VCaP (cell line): ENCODE measurements around the gene SULT1C4.

ENCODE experiments used
- H3K27ac ChIP-seq: fragments of 450-650 bp; 2 replicates; pipeline ENCODE4 v1.5.1; 2017
- TF ChIP-seq, protein P1 (sequence below): fragments of 450-650 bp; conservative IDR thresholded peaks from 2 replicates; pipeline ENCODE4 v1.5.1; 2017; ENCODE audit warnings: mild to moderate bottlenecking, moderate library complexity

Gene SULT1C4

DNA sequence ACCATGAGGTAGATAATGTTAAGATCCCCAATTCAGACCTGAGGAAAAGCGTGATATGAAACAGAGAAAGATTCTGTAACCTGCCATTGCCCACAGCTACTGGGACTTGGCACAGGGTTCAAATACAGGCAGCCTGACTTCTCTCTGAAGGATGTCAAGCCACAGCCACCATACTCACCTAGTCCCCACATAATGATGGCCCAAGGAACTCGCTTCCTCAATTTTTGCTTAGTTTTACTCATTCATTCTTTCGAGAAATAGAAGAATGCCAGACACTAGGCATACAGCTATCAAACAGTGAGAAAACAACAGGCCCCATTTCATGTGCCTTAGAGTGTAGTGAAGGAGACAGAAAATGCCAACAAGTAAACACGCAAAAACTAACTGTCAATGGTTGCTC is 980 bp upstream of the SULT1C4 start:
- no peak overlapping the region for H3K27ac ChIP-seq
- TF ChIP-seq, protein P1, sequence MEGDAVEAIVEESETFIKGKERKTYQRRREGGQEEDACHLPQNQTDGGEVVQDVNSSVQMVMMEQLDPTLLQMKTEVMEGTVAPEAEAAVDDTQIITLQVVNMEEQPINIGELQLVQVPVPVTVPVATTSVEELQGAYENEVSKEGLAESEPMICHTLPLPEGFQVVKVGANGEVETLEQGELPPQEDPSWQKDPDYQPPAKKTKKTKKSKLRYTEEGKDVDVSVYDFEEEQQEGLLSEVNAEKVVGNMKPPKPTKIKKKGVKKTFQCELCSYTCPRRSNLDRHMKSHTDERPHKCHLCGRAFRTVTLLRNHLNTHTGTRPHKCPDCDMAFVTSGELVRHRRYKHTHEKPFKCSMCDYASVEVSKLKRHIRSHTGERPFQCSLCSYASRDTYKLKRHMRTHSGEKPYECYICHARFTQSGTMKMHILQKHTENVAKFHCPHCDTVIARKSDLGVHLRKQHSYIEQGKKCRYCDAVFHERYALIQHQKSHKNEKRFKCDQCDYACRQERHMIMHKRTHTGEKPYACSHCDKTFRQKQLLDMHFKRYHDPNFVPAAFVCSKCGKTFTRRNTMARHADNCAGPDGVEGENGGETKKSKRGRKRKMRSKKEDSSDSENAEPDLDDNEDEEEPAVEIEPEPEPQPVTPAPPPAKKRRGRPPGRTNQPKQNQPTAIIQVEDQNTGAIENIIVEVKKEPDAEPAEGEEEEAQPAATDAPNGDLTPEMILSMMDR: no peak

DNA sequence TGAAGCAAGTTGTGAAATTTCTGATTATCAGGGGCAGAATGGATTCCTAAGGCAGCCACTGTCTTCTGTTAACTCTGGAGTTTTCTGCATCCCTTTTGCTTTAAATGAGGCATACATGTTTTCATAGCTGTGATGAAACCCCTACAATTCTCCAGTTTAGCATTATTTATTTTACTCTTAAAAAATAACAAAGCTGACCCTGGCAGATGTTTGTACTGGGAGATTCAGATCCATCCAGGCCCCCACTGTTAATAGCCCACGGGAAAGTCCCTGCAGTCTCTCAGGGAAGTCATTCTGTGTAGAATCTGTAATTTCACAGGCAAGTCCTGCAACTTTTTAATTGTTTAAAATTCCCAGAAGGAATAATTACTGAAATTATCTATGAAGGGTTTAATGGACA is 353 bp upstream of the SULT1C4 start:
- TF ChIP-seq, protein P1: no peak
- H3K27ac ChIP-seq: no peak overlapping the region

DNA sequence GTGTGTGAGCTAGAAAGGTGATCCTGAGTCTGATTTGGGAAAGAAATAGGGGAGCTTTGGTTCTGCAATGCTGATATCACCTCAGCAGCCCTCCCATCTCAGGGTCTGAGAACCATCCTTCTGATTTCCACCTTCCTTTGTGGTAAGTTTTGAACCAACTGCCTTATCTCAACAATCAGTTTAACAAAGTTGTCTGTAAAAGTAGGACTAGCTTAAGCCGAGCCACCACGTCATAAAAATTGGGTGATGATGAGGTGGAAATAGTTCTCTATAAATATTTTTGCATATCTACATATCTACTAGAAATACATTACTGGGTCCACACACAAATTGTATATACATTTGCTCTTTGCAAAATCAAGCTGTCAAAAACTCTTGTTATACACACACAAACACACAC is 1.1 kb downstream of the SULT1C4 start:
- TF ChIP-seq, protein P1: no peak
- H3K27ac ChIP-seq: no peak overlapping the region

DNA sequence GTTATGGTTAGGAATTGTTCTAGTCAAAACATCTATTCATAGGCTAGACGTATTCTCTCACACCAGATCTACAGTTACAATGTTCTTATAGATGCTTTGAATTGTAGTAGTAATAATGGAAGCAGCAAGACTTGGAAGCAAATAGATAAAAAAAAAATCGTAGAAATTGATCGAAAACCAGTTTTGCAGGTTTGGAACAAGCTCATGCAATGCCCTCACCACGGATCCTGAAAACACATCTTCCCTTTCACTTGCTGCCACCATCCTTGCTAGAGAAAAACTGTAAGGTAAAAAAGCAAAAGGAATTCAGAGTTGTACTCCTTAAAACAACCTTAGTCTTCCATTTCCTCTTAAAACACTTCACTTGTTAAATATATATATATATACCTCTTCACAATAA is 4.4 kb downstream of the SULT1C4 start:
- peak overlapping the region; percentile 13; the same call in 1 of the 2 replicates for H3K27ac ChIP-seq
- TF ChIP-seq, protein P1: no peak

DNA sequence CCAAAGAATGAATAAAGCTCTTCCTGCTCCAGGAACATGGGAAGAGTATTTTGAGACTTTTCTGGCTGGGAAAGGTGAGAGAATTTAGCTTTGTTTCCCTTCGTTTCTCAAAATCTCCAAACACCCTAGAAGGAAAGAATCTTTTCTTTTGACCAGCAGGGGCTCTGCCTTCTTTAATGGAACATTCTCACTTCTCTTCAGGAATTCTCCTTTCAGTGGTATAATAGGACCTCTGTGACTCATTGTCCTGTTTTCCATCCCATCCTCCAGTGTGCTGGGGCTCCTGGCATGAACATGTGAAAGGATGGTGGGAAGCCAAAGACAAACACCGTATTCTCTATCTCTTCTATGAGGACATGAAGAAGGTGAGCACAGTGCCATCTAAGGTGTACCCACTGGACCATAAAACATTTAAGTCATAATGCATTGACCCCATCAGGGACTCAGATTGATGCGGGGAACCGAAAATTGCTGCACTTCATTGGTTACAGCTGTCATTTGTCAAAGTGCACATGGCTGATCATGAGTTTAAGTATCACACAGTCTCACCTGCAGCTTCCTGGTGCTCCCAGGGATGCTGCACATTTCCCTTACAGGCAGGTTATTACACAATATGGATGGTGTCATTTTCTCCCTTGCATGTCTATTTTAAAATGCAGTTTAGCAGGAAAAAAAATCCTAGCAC is 5.5 kb downstream of the SULT1C4 start:
- no peak overlapping the region for H3K27ac ChIP-seq
- TF ChIP-seq, protein P1: no peak

DNA sequence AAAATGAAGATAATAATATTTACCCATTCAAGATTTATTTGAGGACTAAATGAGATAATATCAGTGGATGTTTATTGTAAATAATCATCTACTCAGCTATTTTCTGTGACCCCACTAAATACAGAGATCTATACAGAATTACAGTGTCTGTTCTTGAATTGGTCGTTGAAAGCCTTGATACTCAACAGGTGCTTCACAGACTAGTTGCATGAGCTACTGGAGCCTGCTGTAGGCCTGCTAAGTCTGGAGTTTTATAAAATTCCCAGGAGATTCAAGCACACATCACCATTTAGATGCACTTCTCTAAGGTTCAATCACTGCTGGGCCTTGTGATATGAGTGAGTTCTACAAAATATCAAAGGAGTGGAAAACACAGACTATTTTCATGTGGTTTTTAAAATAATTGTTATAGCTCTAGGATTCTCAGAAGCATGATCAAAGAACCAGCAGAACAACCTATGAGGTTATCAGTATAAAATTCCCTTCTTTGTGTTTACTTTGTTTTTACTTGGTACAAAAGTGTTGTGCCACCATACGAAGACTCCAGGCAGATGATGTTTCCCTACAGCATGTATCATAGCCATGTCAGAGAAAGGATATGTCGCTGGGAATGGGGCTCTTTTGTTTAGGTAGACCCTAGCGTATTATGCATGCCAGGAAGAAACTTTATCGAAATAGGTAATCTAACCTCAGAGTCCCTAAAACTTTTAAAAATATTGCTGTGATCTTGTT is 7.1 kb downstream of the SULT1C4 start:
- H3K27ac ChIP-seq: no peak overlapping the region
- TF ChIP-seq, protein P1: no peak

DNA sequence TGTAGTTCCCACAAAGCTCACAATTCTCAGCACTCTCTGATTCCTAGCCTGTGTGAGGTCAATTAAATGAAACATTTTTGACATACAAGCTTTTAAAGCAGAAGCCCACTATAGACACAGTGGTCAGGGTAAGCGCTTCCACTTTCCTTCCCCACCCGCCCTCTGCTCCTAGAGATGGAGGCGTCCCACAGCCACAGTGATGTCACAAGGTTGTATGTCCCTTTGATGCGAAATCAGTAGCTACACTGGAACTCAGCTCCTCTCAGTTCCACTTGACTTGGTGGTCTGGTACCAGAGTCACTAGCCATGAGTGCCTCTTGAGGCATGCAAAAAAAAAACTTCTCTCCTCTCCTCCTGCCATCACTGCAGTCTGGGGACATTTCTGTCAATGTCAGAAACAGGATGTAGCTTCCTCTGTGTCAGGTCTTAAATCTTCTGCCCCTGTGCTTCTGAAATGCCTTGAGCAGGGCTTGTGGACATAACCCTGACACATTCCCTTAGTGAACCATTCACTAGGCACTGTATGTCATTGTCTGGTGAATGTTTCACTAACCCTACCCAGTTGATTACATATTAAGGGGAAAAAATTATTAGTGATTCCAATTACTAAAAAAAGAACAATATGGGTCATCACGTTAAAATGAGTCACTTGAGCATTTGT is 7.8 kb downstream of the SULT1C4 start:
- TF ChIP-seq, protein P1: no peak
- no peak overlapping the region for H3K27ac ChIP-seq
